K562 (cell line): Measurements from ENCODE around the gene HTRA3. TPM values are rescaled to one million over a fixed set of nuclear protein-coding genes. Genes with fewer than 3 reads are reported as not detected.
A peak's percentile ranks its signal among the peaks of the same experiment; 100 is the strongest.

Experiments
- BCLAF1 ChIP-seq, 2 experiments: fragments of 450-650 bp in 1 of 2; IDR thresholded peaks; 2 replicates each; pipeline ENCODE4 v1.6.1; 2011 to 2017; ENCODE audit warnings: low read depth in 2 of 2, antibody characterized with exemption in 1 of 2, borderline replicate concordance in 1 of 2, low read length in 1 of 2, mild to moderate bottlenecking in 1 of 2, mixed read lengths in 1 of 2; ENCODE audit not compliant: control insufficient read depth in 1 of 2
- BMI1 ChIP-seq: fragments of 150-350 bp; IDR thresholded peaks from 2 replicates; pipeline ENCODE4 v1.6.1; 2014; ENCODE audit warnings: low read length
- CBFB ChIP-seq: sonication (generic); formaldehyde crosslinking; IDR thresholded peaks from 2 replicates; pipeline ENCODE4 v1.4.0; 2020; ENCODE audit warnings: mild to moderate bottlenecking, missing genetic modification reagents
- CXXC5 ChIP-seq: fragments of 250-450 bp; sonication (Bioruptor Pico); IDR thresholded peaks from 2 replicates; pipeline ENCODE4 v1.8.0; 2022; ENCODE audit warnings: inconsistent platforms, mild to moderate bottlenecking, moderate library complexity
- NFIX ChIP-seq: fragments of 250-450 bp; sonication (Bioruptor Pico); IDR thresholded peaks from 2 replicates; pipeline ENCODE4 v1.4.0; 2020; ENCODE audit warnings: low read depth, mild to moderate bottlenecking, moderate library complexity
- NR2C2 ChIP-seq, 2 experiments: fragments of 200-800 bp in 1 of 2; sonication (Bioruptor generic) in 1 of 2; sonication (generic) in 1 of 2; formaldehyde crosslinking in 1 of 2; IDR thresholded peaks; 2 replicates each; pipeline versions ENCODE4 v1.6.1 to v1.8.0; 2016 to 2022; ENCODE audit warnings: mild to moderate bottlenecking in 1 of 2, missing compliant biosample characterization in 1 of 2, missing genetic modification characterization in 1 of 2, missing genetic modification reagents in 1 of 2
- POLR2AphosphoS2 ChIP-seq: IDR thresholded peaks from 2 replicates; pipeline ENCODE4 v1.6.1; 2012; ENCODE audit warnings: low read length, improper control_type of control experiment
- RFX1 ChIP-seq: fragments of 450-650 bp; IDR thresholded peaks from 2 replicates; pipeline ENCODE4 v1.6.1; 2016; ENCODE audit warnings: mild to moderate bottlenecking, moderate library complexity
- SMARCE1 ChIP-seq: fragments of 450-650 bp; IDR thresholded peaks from 2 replicates; pipeline ENCODE4 v1.7.1; 2016; ENCODE audit warnings: mild to moderate bottlenecking
- STAT6 ChIP-seq: sonication (generic); formaldehyde crosslinking; IDR thresholded peaks from 2 replicates; pipeline ENCODE4 v1.8.1; 2023; ENCODE audit warnings: mild to moderate bottlenecking, missing genetic modification reagents
- TCFL5 ChIP-seq: fragments of 250-450 bp; sonication (Bioruptor Pico); conservative IDR thresholded peaks from 2 replicates; pipeline ENCODE4 v1.6.1; 2021; ENCODE audit warnings: mild to moderate bottlenecking, moderate library complexity, matching md5 sums
- TRIM25 ChIP-seq: fragments of 450-650 bp; IDR thresholded peaks from 2 replicates; pipeline ENCODE4 v1.7.0; 2016; ENCODE audit warnings: borderline replicate concordance
- VEZF1 ChIP-seq: fragments of 200-800 bp; sonication (Bioruptor generic); IDR thresholded peaks from 2 replicates; pipeline ENCODE4 v1.6.1; 2017; ENCODE audit warnings: missing genetic modification characterization, missing compliant biosample characterization
- YBX1 ChIP-seq: fragments of 450-650 bp; IDR thresholded peaks from 2 replicates; pipeline ENCODE4 v1.7.1; 2016; ENCODE audit warnings: mild to moderate bottlenecking
- ZNF12 ChIP-seq: sonication (generic); formaldehyde crosslinking; IDR thresholded peaks from 2 replicates; pipeline ENCODE4 v1.4.0; 2020; ENCODE audit warnings: mild to moderate bottlenecking, missing genetic modification reagents
- ZNF133 ChIP-seq: fragments of 250-450 bp; sonication (Bioruptor Pico); IDR thresholded peaks from 2 replicates; pipeline ENCODE4 v1.4.0; 2020; ENCODE audit warnings: mild to moderate bottlenecking
- ZNF23 ChIP-seq: fragments of 250-450 bp; sonication (Bioruptor Pico); IDR thresholded peaks from 2 replicates; pipeline ENCODE4 v1.4.0; 2020; ENCODE audit warnings: mild to moderate bottlenecking
- ZNF586 ChIP-seq: fragments of 450-650 bp; formaldehyde crosslinking; conservative IDR thresholded peaks from 2 replicates; pipeline ENCODE4 v1.4.0; 2020; ENCODE audit warnings: mild to moderate bottlenecking, moderate library complexity
- ZNF668 ChIP-seq: fragments of 250-450 bp; sonication (Bioruptor Pico); IDR thresholded peaks from 2 replicates; pipeline ENCODE4 v1.8.0; 2022; ENCODE audit warnings: mild to moderate bottlenecking, inconsistent platforms
- polyA plus RNA-seq, 8 experiments: library from polyadenylated mRNA; depleted of rRNA in 4 of 8; stranded (reverse) in 5 of 8; unstranded in 3 of 8; fragments of >200 nt; fragmentation: Nextera tagmentation in 2 of 8; fragmentation: Illumina TruSeq in 1 of 8; extraction: Ambion mirVana in 2 of 8; extraction: Trizol in 1 of 8; gene quantifications; 2 replicates each; pipeline versions ENCODE4 v1.2.1 to v1.2.3, GENCODE V29; 2011 to 2014; ENCODE audit warnings: inconsistent platforms in 1 of 8, missing spikeins in 1 of 8
- total RNA-seq, 7 experiments: library from RNA; depleted of rRNA in 6 of 7; stranded (reverse); fragments of >200 nt in 6 of 7; fragmentation: Illumina TruSeq in 2 of 7; extraction: Trizol in 2 of 7; gene quantifications; 2 replicates each; pipeline versions ENCODE4 v1.2.1 to v1.2.3, GENCODE V29; 2011 to 2021; ENCODE audit warnings: low replicate concordance in 1 of 7

The HTRA3 gene
- total and polyA plus RNA-seq, 9 of the 15 experiments (the other 6 are each of a cell fraction or from before 2014, with no cell fraction given) = 0.04 TPM; not detected in 8

GRCh38 chr4:8252301-8253173 is 17.0 kb upstream of the HTRA3 start (continued):
- TF ChIP-seq CXXC5 (CRISPR knock-in tag) (peak; percentile 88), BMI1 (no peak), ZNF133 (CRISPR knock-in tag) (no peak), YBX1 (no peak), TCFL5 (CRISPR knock-in tag) (no peak), ZNF586 (CRISPR knock-in tag) (no peak), VEZF1 (peak; percentile 79), ZNF12 (no peak), CBFB (CRISPR knock-in tag) (peak; percentile 99), STAT6 (CRISPR knock-in tag) (no peak), POLR2AphosphoS2 (no peak), BCLAF1 (IDR thresholded peaks at IDR 0.05; ENCODE audit: borderline replicate concordance in 1 of 2, control insufficient read depth in 1 of 2, low read depth in 2 of 2, low read length in 1 of 2) (no peak), ZNF23 (CRISPR knock-in tag) (no peak), ZNF668 (no peak), NFIX (CRISPR knock-in tag) (no peak), RFX1 (no peak), NR2C2 (CRISPR knock-in tag; IDR thresholded peaks at IDR 0.05) (no peak), NR2C2 (tag; IDR thresholded peaks at IDR 0.05) (peak; percentile 86), TRIM25 (0 out of 2 replicates have a peak, but pooled peaks have one; percentile 36), SMARCE1 (peak; percentile 79; the same call in 1 of the 2 replicates)
